Measurements from ENCODE around the gene OPHN1. TPM values are rescaled to one million over a fixed set of nuclear protein-coding genes. Genes with fewer than 3 reads are reported as not detected.

The OPHN1 gene
- total RNA-seq, 4 donors from 2014 or later = 4.9 to 20.1 (median 8.1) TPM

DNA sequence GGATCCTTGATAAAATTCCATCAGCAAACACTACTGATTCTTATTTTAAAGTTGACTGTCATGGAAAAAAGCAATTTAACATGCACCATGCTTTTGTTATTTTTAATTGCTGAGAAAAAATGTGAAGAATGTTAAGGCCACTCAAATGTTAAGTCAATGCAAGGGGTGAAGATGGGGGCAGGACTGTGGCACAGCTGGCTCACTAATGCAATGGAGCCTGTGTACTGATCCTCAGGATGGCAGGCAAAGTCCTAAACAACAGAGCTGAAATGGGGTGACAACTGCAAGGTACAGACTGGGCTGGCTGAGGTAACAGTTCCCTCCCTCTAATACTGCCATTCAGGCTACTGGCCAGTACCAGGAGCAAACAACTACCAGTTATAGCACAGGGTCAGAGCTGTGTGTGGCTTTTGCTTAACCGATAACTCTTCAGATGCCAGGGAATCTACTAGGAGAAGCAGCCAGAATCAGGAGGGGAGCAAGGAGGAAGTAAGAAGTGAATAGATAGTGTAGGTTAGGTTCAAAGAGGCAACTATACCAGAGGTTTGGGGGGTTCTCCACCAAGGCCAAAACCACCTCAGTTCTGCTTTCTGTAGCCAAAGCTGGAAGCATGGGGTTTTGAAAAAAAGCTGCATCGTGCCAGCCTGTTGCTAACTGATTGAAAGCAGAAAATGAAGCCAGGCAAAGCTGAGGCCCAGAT is 372.6 kb downstream of the OPHN1 start:
- H3K4me3 ChIP-seq (ENCODE audit: low read depth, poor library complexity, severe bottlenecking) = no peak overlapping the region
- no peak for DNase-seq (ENCODE audit: low spot score in 2 of 2)
- intact Hi-C loops (cut with DNase I; ENCODE audit: low total_unique reads) = no loop called here
- 47 to 52% methylated on average over 2 of the region's 2 CpGs for WGBS, 2 donors
- TF ChIP-seq, protein P1, sequence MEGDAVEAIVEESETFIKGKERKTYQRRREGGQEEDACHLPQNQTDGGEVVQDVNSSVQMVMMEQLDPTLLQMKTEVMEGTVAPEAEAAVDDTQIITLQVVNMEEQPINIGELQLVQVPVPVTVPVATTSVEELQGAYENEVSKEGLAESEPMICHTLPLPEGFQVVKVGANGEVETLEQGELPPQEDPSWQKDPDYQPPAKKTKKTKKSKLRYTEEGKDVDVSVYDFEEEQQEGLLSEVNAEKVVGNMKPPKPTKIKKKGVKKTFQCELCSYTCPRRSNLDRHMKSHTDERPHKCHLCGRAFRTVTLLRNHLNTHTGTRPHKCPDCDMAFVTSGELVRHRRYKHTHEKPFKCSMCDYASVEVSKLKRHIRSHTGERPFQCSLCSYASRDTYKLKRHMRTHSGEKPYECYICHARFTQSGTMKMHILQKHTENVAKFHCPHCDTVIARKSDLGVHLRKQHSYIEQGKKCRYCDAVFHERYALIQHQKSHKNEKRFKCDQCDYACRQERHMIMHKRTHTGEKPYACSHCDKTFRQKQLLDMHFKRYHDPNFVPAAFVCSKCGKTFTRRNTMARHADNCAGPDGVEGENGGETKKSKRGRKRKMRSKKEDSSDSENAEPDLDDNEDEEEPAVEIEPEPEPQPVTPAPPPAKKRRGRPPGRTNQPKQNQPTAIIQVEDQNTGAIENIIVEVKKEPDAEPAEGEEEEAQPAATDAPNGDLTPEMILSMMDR (IDR thresholded peaks at IDR 0.05) = no peak

DNA sequence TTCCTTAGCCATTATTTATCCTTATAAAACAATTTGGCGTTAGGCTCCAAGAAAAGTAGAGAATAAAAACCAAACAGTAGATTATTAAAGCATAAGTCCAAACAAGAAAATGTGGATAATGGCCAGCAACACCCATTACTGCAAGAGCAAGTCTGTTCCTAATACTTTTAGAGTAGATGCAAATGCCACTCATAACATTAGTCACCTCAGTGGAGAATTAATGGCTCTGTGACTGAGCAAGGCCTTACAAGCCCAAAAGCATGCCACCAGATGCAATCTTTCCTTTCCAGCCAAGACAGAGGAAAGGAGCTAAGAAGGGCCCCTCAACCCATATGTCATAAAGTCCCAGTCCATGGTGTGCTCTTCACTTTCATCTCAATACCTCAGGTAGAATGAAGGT is 373.8 kb downstream of the OPHN1 start:
- no peak for DNase-seq (ENCODE audit: low spot score in 2 of 2)
- intact Hi-C loops (cut with DNase I; ENCODE audit: low total_unique reads) = no loop called here
- H3K4me3 ChIP-seq (ENCODE audit: low read depth, poor library complexity, severe bottlenecking) = no peak overlapping the region
- WGBS, 2 donors = 41 to 73% methylated on average over 1 of the region's 1 CpG
- TF ChIP-seq, protein P1 (IDR thresholded peaks at IDR 0.05) = no peak
- TF ChIP-seq POLR2A (IDR thresholded peaks at IDR 0.05) = no peak

DNA sequence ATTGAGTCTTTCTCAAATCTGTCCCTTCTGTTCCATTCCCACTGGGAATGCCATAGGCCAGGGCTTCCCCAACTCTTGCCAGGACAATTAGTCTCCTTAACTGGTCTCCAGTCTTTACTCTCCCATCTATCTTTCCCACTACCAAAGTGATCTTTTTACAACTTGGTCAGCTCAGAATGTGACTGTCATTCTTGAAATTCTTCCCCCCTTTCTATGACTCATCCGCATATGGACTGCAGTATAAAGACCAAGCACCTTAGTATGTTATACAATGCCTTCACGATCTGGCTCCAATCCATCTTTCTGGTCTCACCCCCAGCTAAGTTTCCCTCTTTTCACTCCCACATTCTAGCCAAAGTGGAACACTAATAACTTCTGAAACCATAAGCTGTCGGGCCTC is 383.8 kb downstream of the OPHN1 start:
- intact Hi-C loops (cut with DNase I; ENCODE audit: low total_unique reads) = no loop called here
- TF ChIP-seq POLR2A (IDR thresholded peaks at IDR 0.05) = no peak
- TF ChIP-seq, protein P1 (IDR thresholded peaks at IDR 0.05) = no peak
- DNase-seq (ENCODE audit: low spot score in 2 of 2) = no peak
- H3K4me3 ChIP-seq (ENCODE audit: low read depth, poor library complexity, severe bottlenecking) = no peak overlapping the region
- WGBS, 2 donors = 82 to 96% methylated on average over 3 of the region's 3 CpGs

DNA sequence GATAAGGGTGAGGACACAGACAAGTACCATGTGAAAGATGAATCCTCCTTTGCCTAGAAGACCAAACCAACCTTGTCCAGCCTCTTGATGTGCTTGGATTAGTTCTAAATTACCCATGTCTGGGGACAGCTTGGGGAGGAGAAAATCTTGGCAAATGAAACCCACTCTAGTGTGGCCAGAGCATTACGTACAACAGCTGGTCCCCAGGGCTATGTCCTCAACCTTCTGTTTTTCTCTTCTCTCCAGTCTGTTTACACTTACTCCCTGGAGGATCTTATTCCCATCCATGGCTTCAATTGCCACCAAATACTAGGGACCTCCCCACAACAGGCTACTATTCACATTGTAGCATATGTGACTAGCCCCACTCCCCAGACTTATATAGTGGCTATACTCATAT is 384.5 kb downstream of the OPHN1 start:
- DNase-seq (ENCODE audit: low spot score in 2 of 2) = no peak
- intact Hi-C loops (cut with DNase I; ENCODE audit: low total_unique reads) = no loop called here
- WGBS, 2 donors = 50 to 73% methylated on average over 1 of the region's 1 CpG
- TF ChIP-seq, protein P1 (IDR thresholded peaks at IDR 0.05) = no peak
- TF ChIP-seq POLR2A (IDR thresholded peaks at IDR 0.05) = no peak
- no peak overlapping the region for H3K4me3 ChIP-seq (ENCODE audit: low read depth, poor library complexity, severe bottlenecking)

DNA sequence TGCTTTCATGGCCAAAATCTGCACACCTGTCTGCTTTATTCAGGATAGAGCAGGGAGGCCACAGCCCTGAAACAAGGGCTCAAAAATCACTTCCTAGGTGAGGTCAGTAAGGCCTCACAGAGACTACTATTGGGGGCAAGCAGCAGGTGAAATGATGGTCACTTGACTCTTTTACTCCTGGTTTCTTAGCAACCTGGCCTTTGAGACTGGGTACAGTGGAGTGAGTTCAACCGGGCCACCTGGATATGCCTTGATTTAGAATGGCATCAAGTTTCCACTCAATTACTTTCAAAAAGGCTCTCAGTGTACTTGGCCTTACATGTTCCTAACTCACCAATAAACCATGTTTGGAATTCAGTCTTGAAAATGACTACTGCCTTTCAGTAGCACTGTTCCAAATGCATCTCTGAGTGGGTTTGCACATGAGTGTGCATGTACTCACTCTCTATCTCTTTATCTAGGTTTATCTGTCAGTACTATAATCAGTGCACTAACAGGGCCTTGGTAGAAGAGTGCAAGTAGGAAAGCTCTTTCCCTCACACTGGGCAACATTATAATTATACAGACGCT is 388.2 kb downstream of the OPHN1 start:
- TF ChIP-seq, protein P1 (IDR thresholded peaks at IDR 0.05) = no peak
- no peak for TF ChIP-seq POLR2A (IDR thresholded peaks at IDR 0.05)
- DNase-seq (ENCODE audit: low spot score in 2 of 2) = no peak
- 82 to 100% methylated on average over 1 to 2 of the region's 2 CpGs for WGBS, 2 donors
- H3K4me3 ChIP-seq (ENCODE audit: low read depth, poor library complexity, severe bottlenecking) = no peak overlapping the region
- intact Hi-C loops (cut with DNase I; ENCODE audit: low total_unique reads) = no loop called here

Data from lower leg skin (tissue), 4 donors.